GM10266 (cell line): Measurements from ENCODE around the gene CLIC3.

Source experiments
- DNase-seq: peaks from one replicate; pipeline ENCODE4 v3.0.0; 2012; ENCODE audit errors: extremely low spot score
- TF ChIP-seq, protein P1 (sequence below): IDR thresholded peaks from 2 replicates; pipeline ENCODE4 v1.5.1; 2012; ENCODE audit warnings: mild to moderate bottlenecking, low read depth; ENCODE audit not compliant: control insufficient read depth, insufficient read depth; ENCODE audit errors: missing control alignments

Gene CLIC3

DNA sequence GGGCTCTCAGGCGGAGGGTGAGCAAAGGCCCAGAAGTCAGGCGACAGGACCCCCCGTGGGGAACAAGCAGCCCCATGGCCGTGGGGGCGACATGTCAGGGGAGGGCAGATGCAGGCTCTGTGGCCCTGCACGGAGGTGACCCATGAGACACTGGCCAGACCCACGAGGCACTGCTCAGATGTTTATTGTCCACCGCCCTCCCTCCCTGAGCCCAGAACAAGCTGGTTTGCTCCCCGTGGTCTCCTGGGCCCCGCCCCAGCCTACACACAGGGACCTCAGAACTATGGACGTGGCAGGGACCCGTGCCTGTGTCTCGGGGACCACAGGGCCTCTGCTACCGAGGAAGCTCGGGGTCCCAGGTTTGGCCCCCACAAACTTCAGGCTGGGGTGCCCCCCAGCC lies 33.6 kb upstream of the CLIC3 start:
- TF ChIP-seq, protein P1, sequence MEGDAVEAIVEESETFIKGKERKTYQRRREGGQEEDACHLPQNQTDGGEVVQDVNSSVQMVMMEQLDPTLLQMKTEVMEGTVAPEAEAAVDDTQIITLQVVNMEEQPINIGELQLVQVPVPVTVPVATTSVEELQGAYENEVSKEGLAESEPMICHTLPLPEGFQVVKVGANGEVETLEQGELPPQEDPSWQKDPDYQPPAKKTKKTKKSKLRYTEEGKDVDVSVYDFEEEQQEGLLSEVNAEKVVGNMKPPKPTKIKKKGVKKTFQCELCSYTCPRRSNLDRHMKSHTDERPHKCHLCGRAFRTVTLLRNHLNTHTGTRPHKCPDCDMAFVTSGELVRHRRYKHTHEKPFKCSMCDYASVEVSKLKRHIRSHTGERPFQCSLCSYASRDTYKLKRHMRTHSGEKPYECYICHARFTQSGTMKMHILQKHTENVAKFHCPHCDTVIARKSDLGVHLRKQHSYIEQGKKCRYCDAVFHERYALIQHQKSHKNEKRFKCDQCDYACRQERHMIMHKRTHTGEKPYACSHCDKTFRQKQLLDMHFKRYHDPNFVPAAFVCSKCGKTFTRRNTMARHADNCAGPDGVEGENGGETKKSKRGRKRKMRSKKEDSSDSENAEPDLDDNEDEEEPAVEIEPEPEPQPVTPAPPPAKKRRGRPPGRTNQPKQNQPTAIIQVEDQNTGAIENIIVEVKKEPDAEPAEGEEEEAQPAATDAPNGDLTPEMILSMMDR, result no peak
- DNase-seq, result no peak

DNA sequence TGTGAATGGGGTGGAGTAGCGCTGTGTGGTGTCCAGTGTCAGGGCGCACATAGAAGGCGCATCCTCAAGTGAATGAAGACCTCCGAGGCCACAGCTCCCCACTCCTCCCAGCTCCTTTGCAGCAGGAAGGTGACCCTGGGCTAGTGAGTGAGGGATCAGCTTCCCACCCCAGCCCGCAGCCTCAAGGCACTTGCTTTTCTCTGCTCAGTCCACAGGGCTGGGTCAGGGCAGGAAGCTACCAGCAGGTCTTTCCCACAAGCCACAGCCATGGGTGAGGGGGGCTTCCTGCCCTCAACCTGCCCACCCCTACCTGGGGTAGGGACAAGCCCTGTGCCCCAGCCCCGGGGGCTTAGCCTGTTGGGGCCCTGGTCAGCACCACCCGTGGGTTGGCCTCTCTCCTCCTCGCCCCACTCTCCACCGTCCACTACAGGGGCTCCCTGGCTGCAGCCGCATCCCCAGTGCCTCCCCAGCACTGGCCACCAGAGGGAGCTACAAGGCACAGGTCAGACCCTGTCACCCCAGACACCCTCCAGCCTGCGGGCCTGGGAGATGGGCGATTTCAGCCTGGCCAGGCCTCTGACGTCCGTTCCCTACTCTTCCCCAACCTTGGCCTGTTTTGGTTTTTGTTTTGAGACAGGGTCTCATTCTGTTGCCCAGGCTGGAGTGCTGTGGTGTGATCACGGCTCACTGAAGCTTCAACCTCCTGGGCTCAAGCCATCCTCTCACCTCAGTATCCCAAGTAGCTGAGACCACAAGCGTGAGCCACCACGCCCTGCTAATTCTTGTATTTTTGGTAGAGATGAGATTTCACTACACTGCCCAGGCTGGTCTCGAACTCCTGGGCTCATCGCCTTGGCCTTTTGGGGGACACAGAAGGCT lies 32.9 kb upstream of the CLIC3 start:
- TF ChIP-seq, protein P1, result peak; percentile 97
- DNase-seq, result peak; percentile 87

DNA sequence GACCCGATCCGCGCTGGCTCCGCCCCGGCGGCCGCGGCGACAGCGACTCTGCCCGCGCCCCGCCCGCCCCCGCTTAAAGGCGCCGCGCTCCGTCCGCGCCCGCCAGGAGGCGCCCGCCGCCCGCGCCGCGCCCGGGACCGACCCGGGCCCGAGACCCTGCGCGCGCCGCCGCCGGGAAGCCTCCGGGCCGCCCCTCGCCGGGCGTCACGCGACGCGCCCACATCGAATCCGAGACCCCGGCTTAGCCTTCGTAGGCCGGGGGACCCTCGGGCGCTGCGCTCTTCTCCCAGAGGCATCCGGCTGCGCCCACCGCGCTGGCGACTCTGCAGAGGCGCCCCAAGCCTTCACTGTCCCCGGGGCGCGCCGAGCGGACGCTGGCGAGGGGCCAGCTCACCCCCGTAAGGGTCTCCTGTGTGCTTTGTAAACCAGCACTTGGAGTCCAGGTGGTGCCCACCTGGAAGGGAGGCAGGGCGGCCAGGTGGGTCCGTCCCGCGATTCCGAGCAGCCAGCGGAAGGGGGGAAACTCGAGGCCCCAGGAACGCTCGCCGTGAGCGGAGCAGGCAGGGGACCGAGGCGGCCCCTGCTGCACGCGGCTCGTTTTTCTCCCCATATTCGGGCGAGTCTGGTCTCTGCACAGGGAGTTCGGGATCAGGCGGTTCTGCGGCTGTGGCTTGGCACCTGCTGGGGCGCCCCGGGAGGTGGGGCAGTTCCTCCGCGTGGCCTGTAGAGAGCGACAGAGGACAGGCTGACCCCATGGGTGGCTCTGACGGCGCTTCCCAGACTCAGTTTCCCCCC lies 32.1 kb upstream of the CLIC3 start:
- TF ChIP-seq, protein P1, result peak; percentile 67
- peak; percentile 88 for DNase-seq

DNA sequence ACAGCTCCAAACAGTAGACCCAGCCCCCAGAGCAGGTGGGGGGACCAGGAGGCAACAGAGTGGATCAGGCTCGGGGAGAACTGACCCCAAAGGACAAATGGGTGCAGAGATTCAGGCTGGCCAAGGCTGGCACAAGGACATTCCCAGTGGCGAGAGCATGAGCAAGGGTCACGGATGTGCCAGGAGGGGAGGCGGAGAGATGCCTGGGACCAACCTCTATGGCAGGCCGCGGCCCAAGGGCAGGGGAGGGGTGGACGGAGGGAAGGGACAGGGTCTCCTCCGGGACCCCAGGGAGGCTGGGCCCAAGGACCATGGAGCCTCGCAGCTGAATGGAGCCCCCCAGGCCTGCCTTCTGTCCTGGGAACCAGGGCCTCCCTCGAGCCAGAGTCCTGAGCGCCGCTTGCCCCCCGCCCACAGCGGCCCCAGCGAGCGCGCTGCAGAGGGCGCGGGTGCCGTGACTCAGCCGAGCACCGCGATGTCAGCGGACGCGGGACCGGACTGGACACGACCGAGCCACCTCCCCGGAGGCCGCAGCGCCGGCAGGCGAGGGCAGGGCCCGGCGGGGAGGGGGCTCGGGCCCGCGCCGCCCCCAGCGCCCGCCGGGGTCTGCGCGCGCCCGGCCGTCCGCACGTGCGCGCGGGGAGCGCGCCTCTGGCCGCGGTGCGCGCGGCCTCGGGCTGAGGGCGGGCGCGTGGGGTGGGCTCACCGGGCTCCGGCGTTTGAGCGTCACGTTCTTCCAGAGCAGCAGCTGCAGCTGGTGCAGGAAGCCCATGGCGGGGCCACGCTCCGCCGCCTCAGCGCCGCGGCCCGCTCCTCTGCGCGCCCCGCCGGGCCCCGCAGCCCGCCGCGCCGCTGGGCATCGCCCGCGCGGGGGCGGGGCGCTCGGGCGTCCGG lies 31.2 kb upstream of the CLIC3 start, which contains the start of gene ABCA2:
Gene ABCA2, minus strand, starts transcription at position 869 of the 894 bp plus-strand sequence. Its CDS starts 97 bp downstream, at position 772.
- TF ChIP-seq, protein P1, result no peak
- no peak for DNase-seq

DNA sequence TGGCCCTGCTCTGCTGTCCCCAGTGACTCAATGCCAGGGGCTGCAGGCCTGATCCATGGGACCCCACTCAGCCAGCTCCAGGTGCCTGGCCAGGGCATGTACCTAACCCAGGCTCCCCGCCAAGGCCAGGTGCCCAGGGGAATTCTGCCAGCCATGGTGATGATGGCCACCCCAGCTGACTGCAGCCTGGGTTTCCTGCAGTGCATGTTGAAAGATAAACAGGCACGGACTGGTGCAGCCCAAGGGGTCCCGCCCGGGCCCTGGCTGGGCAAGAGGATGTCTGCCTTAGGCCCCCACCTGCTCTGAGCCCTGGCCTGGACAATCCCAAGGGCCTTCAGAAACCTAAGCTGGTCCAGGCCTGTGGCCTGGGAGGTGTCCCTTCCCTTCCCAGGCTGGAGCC lies 30.5 kb upstream of the CLIC3 start:
- no peak for DNase-seq
- TF ChIP-seq, protein P1, result no peak

DNA sequence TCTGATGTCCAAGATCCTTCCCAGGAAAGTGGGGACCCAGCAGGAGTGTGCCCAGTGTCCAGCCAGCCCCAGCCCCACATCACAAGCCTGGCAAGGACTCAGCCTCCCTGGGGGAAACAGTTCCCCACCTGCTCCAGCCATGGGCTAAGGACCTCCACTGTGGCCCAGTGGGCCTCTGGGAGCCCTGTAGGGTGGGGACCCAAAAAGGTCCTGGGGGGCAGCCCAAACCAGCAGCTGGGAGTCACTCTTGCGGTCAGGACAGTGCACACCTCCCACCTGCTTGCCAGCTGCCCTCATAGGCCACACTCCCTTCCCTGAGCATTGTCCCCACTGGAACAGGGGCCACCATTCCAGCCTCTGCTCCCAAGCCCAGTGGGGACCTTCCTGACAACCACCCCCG lies 30.0 kb upstream of the CLIC3 start:
- TF ChIP-seq, protein P1, result no peak

More for the DNA sequence above, 30.0 kb upstream of the CLIC3 start:
- DNase-seq, result no peak
